Measurements from ENCODE around the gene TMEM240. TPM values are rescaled to one million over a fixed set of nuclear protein-coding genes. Genes with fewer than 3 reads are reported as not detected.

TMEM240 gene
- total and polyA plus RNA-seq, 9 of the 15 experiments (the other 6 are each of a cell fraction or from before 2014, with no cell fraction given) = 0.24 to 2.0 (median 0.69) TPM; not detected in 5

- TF ChIP-seq ZBTB11 (CRISPR knock-in tag; IDR thresholded peaks at IDR 0.05) = peak in 2 of 3 experiments; percentile 15 to 82; a peak in 2 of 6 replicates
- peak; percentile 47 for TF ChIP-seq SMAD1 (IDR thresholded peaks at IDR 0.05; ENCODE audit: low read depth, low read length, partially characterized antibody)
- no peak for TF ChIP-seq CREBBP (IDR thresholded peaks at IDR 0.05; ENCODE audit: low read depth, low read length)
- no peak for TF ChIP-seq CEBPG (CRISPR knock-in tag; IDR thresholded peaks at IDR 0.05)
- TF ChIP-seq CEBPG (tag; conservative IDR thresholded peaks at IDR 0.05 in 1 of 2, IDR thresholded peaks at IDR 0.05 in 1 of 2) = no peak
- TF ChIP-seq LEF1 (IDR thresholded peaks at IDR 0.05) = no peak
- TF ChIP-seq CBFB (CRISPR knock-in tag; IDR thresholded peaks at IDR 0.05) = peak; percentile 96
- peak; percentile 100 for TF ChIP-seq ZNF407 (IDR thresholded peaks at IDR 0.05; ENCODE audit: low read depth)
- no peak; the same call in 1 of the 2 replicates for TF ChIP-seq ILF3 (IDR thresholded peaks at IDR 0.05; ENCODE audit: borderline replicate concordance)
- TF ChIP-seq HDAC8 (tag; IDR thresholded peaks at IDR 0.05) = peak; percentile 19; the same call in 1 of the 2 replicates
- TF ChIP-seq ELF2 (CRISPR knock-in tag; IDR thresholded peaks at IDR 0.05) = peak; percentile 82
- peak; percentile 71; the same call in 1 of the 2 replicates for TF ChIP-seq ETS1 (conservative IDR thresholded peaks at IDR 0.05; ENCODE audit: control insufficient read depth, low read depth, low read length)
- TF ChIP-seq PCBP1 (IDR thresholded peaks at IDR 0.05; ENCODE audit: low read depth, low read length, poor library complexity, severe bottlenecking) = peak; percentile 92
Observed at GRCh38 chr1:1511533-1512285, 28.7 kb downstream of the TMEM240 start, which contains the start of gene ATAD3A (continued).
